Heart left ventricle (tissue), 13 donors: ENCODE data around the gene CLK2.

Experiments
- POLR2A ChIP-seq, 2 donors: fragments of 450-650 bp; IDR thresholded peaks; one replicate each; pipeline ENCODE4 v1.6.1; 2017; ENCODE audit warnings: antibody characterized with exemption in 2 of 2, mild to moderate bottlenecking in 2 of 2, moderate library complexity in 2 of 2
- TF ChIP-seq, protein P1 (sequence below), 12 donors: fragments of 200-600 bp; sonication (generic) in 4 of 12; IDR thresholded peaks; one replicate each; pipeline versions ENCODE4 v1.5.0 to v1.8.0; 2018 to 2022; ENCODE audit warnings: antibody characterized with exemption in 12 of 12, mild to moderate bottlenecking in 5 of 12
- donor health status: ischemic (EF 13 %, LVEDD 7.1; RV severe dilation, severe dysfunction).
- donor health status: DM: no; HTN: yes; CAD: no.
- donor health status: DM: no; HTN: no; CAD: no.
- donor health status: ischemic (EF 25% LVEDD 6.9; RV normal size, moderate dysfunction).
- donor health status: ischemic (EF 25% LVEDD 5.7; RV mildly dilated, moderate dysfunction).
- donor health status: ischemic (EF 35%, LVEDD 5.7; RV mildly dilated, moderate dysfunction).
- donor health status: nonischemic (EF 11% LVEDD 7.7; RV severe dilation, severe dysfunction).
- donor health status: DM: yes; HTN: yes; CAD: no.
- donor health status: PGD.
- donor health status: ischemic (EF 29% LVEDD 5.4; RV normal size, mild dysfunction).
- donor health status: nonischemic (EF 23%, LVEDD 6.1; RV moderate dilation, normal function).

DNA sequence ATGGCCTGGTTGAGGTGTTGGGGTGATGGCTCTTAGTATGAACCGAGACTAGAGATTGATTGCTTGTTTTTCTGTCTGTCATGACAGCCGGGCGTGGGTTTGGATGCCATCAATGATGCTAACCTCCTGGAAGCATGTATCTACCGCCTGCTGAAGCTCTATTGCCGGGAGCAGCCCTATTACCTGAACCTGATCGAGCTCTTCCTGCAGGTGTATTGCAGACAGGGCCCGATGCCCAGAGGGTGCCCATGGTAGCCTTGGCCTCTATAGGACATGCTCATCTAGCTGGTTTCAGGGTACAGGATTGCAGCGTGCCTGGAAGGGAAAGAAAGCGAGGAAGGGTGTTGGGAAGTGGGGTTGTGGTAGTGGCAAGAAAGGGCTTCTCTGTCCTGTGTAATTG lies 44.8 kb upstream of the CLK2 start:
- TF ChIP-seq, protein P1, sequence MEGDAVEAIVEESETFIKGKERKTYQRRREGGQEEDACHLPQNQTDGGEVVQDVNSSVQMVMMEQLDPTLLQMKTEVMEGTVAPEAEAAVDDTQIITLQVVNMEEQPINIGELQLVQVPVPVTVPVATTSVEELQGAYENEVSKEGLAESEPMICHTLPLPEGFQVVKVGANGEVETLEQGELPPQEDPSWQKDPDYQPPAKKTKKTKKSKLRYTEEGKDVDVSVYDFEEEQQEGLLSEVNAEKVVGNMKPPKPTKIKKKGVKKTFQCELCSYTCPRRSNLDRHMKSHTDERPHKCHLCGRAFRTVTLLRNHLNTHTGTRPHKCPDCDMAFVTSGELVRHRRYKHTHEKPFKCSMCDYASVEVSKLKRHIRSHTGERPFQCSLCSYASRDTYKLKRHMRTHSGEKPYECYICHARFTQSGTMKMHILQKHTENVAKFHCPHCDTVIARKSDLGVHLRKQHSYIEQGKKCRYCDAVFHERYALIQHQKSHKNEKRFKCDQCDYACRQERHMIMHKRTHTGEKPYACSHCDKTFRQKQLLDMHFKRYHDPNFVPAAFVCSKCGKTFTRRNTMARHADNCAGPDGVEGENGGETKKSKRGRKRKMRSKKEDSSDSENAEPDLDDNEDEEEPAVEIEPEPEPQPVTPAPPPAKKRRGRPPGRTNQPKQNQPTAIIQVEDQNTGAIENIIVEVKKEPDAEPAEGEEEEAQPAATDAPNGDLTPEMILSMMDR (IDR thresholded peaks at IDR 0.05) = no peak
- TF ChIP-seq POLR2A (IDR thresholded peaks at IDR 0.05) = no peak
